GM23248 (cell line): ENCODE measurements around the gene ENAH. TPM values are rescaled to one million over a fixed set of nuclear protein-coding genes. Genes with fewer than 3 reads are reported as not detected.

ENCODE experiments used
- DNase-seq: peaks from one replicate; pipeline ENCODE4 v3.0.0-alpha.2; 2015
- H2AFZ ChIP-seq: fragments of 200-600 bp; sonication (generic); 2 replicates; pipeline ENCODE4 v1.6.1; 2016; ENCODE audit warnings: antibody characterized with exemption
- H3F3A ChIP-seq: fragments of 200-600 bp; sonication (generic); 2 replicates; pipeline ENCODE4 v1.6.1; 2016; ENCODE audit warnings: mild to moderate bottlenecking, antibody characterized with exemption, mixed run types; ENCODE audit not compliant: insufficient read depth
- H3K27ac ChIP-seq: fragments of 200-600 bp; sonication (generic); 2 replicates; pipeline ENCODE4 v1.5.1; 2016; ENCODE audit warnings: mild to moderate bottlenecking
- H3K27me3 ChIP-seq: fragments of 200-600 bp; sonication (generic); replicated peaks from 2 replicates; pipeline ENCODE4 v1.6.1; 2016; ENCODE audit warnings: mild to moderate bottlenecking; ENCODE audit not compliant: insufficient read depth
- H3K36me3 ChIP-seq: fragments of 200-600 bp; sonication (generic); 2 replicates; pipeline ENCODE4 v1.6.1; 2016; ENCODE audit warnings: low read depth, mild to moderate bottlenecking
- H3K4me1 ChIP-seq: fragments of 200-600 bp; sonication (generic); 2 replicates; pipeline ENCODE4 v1.6.1; 2016; ENCODE audit warnings: mild to moderate bottlenecking; ENCODE audit not compliant: insufficient read depth
- H3K4me2 ChIP-seq: fragments of 200-600 bp; sonication (generic); one replicate; pipeline ENCODE4 v1.6.1; 2016; ENCODE audit warnings: mild to moderate bottlenecking; ENCODE audit not compliant: unreplicated experiment
- H3K4me3 ChIP-seq: fragments of 200-600 bp; sonication (generic); 2 replicates; pipeline ENCODE4 v1.5.1; 2016; ENCODE audit warnings: mild to moderate bottlenecking
- H3K79me2 ChIP-seq: fragments of 200-600 bp; sonication (generic); 2 replicates; pipeline ENCODE4 v1.6.1; 2016; ENCODE audit warnings: mild to moderate bottlenecking; ENCODE audit not compliant: insufficient read depth
- H3K9ac ChIP-seq: fragments of 200-600 bp; sonication (generic); 2 replicates; pipeline ENCODE4 v1.6.1; 2016; ENCODE audit warnings: mild to moderate bottlenecking
- H3K9me2 ChIP-seq: fragments of 200-600 bp; sonication (generic); 2 replicates; pipeline ENCODE4 v1.6.1; 2016; ENCODE audit warnings: mixed run types, mild to moderate bottlenecking, moderate library complexity; ENCODE audit not compliant: insufficient read depth
- H3K9me3 ChIP-seq: fragments of 200-600 bp; sonication (generic); one replicate; pipeline ENCODE4 v1.6.1; 2017; ENCODE audit warnings: low read depth
- H4K20me1 ChIP-seq: fragments of 200-600 bp; sonication (generic); 2 replicates; pipeline ENCODE4 v1.6.0; 2016; ENCODE audit not compliant: insufficient read depth
- EZH2 ChIP-seq: fragments of 200-600 bp; sonication (generic); IDR thresholded peaks from 2 replicates; pipeline ENCODE4 v1.6.1; 2018; ENCODE audit warnings: antibody characterized with exemption, mild to moderate bottlenecking; ENCODE audit not compliant: insufficient read depth, poor library complexity, severe bottlenecking
- EZH2phosphoT487 ChIP-seq: fragments of 200-600 bp; sonication (generic); IDR thresholded peaks from 2 replicates; pipeline ENCODE4 v1.6.1; 2018; ENCODE audit warnings: antibody characterized with exemption, moderate library complexity, mild to moderate bottlenecking, low read depth; ENCODE audit not compliant: insufficient read depth
- WGBS, 2 experiments: methylation state at CpG; one replicate each; pipeline ENCODE4 v1.1.6; 2015 to 2017; ENCODE audit warnings: low lambda C conversion rate in 2 of 2, low coverage in 1 of 2; ENCODE audit errors: missing lambda C conversion rate in 2 of 2; 5-methylcytosine and 5-hydroxymethylcytosine counted together
- in situ Hi-C: fragments of 300-500 bp; cut with MboI; formaldehyde crosslinking; loops from 2 replicates; pipeline ENCODE4 v1.15.0; 2020
- polyA plus RNA-seq: library from polyadenylated mRNA; unstranded; fragments of >200 nt; fragmentation: Nextera tagmentation; extraction: Ambion mirVana; gene quantifications from 2 replicates; pipeline ENCODE4 v1.2.1, GENCODE V29; 2016
- total RNA-seq: library from RNA; depleted of rRNA; stranded (reverse); fragments of >200 nt; shearing (Covaris generic); gene quantifications from 2 replicates; pipeline ENCODE4 v1.2.3, GENCODE V29; 2014

Gene ENAH
- total and polyA plus RNA-seq, 2 experiments from 2014 or later: 40.1 to 125 TPM

- Histone ChIP-seq H3K36me3 (no peaks in the 10 kb centered on the region), H3K9me3 (no peaks in the 10 kb centered on the region), H2AFZ (no peak overlapping the region), H4K20me1 (0 out of 2 replicates have a peak, but pooled peaks cover 3% of the 10 kb centered on the region), H3K9ac (no peak overlapping the region), H3K4me3 (no peak overlapping the region), H3K4me2 (no peak overlapping the region), H3K79me2 (peaks cover 100% of the 10 kb centered on the region), H3F3A (peaks cover 22% of the 10 kb centered on the region), H3K27me3 (no peaks in the 10 kb centered on the region), H3K9me2 (no peaks in the 10 kb centered on the region), H3K27ac (no peak overlapping the region), H3K4me1 (peaks cover 8% of the 10 kb centered on the region)
- in situ Hi-C loops: loop anchor here (10.0 kb wide), 1 partner anchor 231 kb away; the partner anchor contains the start of gene SRP9
- no peak for DNase-seq
- TF ChIP-seq EZH2phosphoT487 (no peak), EZH2 (no peak)
Measured at GRCh38 chr1:225543350-225543749, 109.6 kb downstream of the ENAH start.

- Histone ChIP-seq H3K4me1 (no peaks in the 10 kb centered on the region), H3F3A (peaks cover 16% of the 10 kb centered on the region), H3K4me3 (no peak overlapping the region), H3K9me3 (no peaks in the 10 kb centered on the region), H3K36me3 (no peaks in the 10 kb centered on the region), H3K27ac (no peak overlapping the region), H3K9ac (no peak overlapping the region), H3K4me2 (no peak overlapping the region), H4K20me1 (no peaks in the 10 kb centered on the region), H3K79me2 (peaks cover 100% of the 10 kb centered on the region), H2AFZ (no peak overlapping the region), H3K9me2 (no peaks in the 10 kb centered on the region), H3K27me3 (no peaks in the 10 kb centered on the region)
- in situ Hi-C loops: loop anchor here (10.0 kb wide), 1 partner anchor 233 kb away; the partner anchor contains the start of gene SRP9
- no peak for TF ChIP-seq EZH2
- TF ChIP-seq EZH2phosphoT487: no peak
- 83 to 86% methylated on average over 9 of the region's 9 CpGs for WGBS, 2 experiments
- DNase-seq: no peak
Measured at GRCh38 chr1:225541383-225541782, 111.5 kb downstream of the ENAH start.

DNA sequence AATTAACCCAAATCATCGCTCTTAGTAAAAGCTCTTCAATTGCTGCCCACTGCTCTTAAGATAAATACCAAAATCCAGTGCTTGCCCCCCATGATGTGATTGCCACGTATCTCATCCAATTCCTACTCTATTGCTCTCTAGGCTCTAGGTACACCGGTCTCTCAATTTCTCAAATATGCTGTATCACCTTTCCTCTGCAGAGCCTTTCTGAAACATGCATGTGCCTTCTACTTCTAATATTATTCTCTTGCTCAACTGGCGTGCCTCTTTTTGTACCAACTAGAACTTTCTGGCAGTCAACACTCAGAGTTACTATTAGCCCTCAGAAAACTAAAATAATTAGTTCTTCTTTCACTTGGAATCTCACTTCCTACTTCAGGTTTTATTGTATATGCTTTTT, 113.3 kb downstream of the ENAH start:
- Histone ChIP-seq H3K4me3 (no peak overlapping the region), H3K4me2 (no peak overlapping the region), H4K20me1 (no peaks in the 10 kb centered on the region), H3K9me2 (no peaks in the 10 kb centered on the region), H3K9ac (no peak overlapping the region), H3K4me1 (no peaks in the 10 kb centered on the region), H3K36me3 (no peaks in the 10 kb centered on the region), H3K79me2 (peaks cover 100% of the 10 kb centered on the region), H2AFZ (no peak overlapping the region), H3K27ac (no peak overlapping the region), H3K27me3 (no peaks in the 10 kb centered on the region), H3F3A (peaks cover 11% of the 10 kb centered on the region), H3K9me3 (no peaks in the 10 kb centered on the region)
- 96 to 97% methylated on average over 4 of the region's 4 CpGs for WGBS, 2 experiments
- no peak for TF ChIP-seq EZH2phosphoT487
- TF ChIP-seq EZH2: no peak
- in situ Hi-C loops: no loop called here
- DNase-seq: no peak

- Histone ChIP-seq H3K9me3 (no peaks in the 10 kb centered on the region), H3K4me2 (no peak overlapping the region), H3F3A (peaks cover 9% of the 10 kb centered on the region), H4K20me1 (no peaks in the 10 kb centered on the region), H3K36me3 (no peaks in the 10 kb centered on the region), H3K4me3 (no peak overlapping the region), H3K4me1 (no peaks in the 10 kb centered on the region), H3K9me2 (no peaks in the 10 kb centered on the region), H2AFZ (no peak overlapping the region), H3K27me3 (no peaks in the 10 kb centered on the region), H3K79me2 (peaks cover 100% of the 10 kb centered on the region), H3K9ac (no peak overlapping the region), H3K27ac (no peak overlapping the region)
- in situ Hi-C loops: no loop called here
- 93 to 100% methylated on average over 1 of the region's 1 CpG for WGBS, 2 experiments
- TF ChIP-seq EZH2: no peak
- no peak for TF ChIP-seq EZH2phosphoT487
- DNase-seq: peak; percentile 54
Measured at GRCh38 chr1:225539069-225539468, 113.9 kb downstream of the ENAH start.
